T-helper 2 cell treated with Interferon-gamma antibody and Interleukin-4, amounts not matched to agents 5 μg/mL and 100 μg/mL, for 36 hours (primary cell): ENCODE data around the gene MRPL20.

ENCODE experiments used
- DNase-seq: peaks from one replicate; pipeline ENCODE4 v3.0.0; 2021; ENCODE audit warnings: low spot score
- H3K27ac Mint-ChIP-seq: one replicate; pipeline ENCODE4 v1.8.0; 2021; ENCODE audit warnings: mild to moderate bottlenecking, mixed read lengths
- H3K27me3 Mint-ChIP-seq: one replicate; pipeline ENCODE4 v1.8.0; 2021; ENCODE audit warnings: low read depth, mixed read lengths
- H3K36me3 Mint-ChIP-seq: one replicate; pipeline ENCODE4 v1.8.0; 2021; ENCODE audit warnings: low read depth, mixed read lengths
- H3K4me1 Mint-ChIP-seq: one replicate; pipeline ENCODE4 v1.8.0; 2021; ENCODE audit warnings: low read depth, mixed read lengths
- H3K4me3 Mint-ChIP-seq: one replicate; pipeline ENCODE4 v1.8.0; 2022; ENCODE audit warnings: mild to moderate bottlenecking, moderate library complexity, mixed read lengths
- H3K9me3 Mint-ChIP-seq: one replicate; pipeline ENCODE4 v1.8.0; 2021; ENCODE audit warnings: mixed read lengths

Gene MRPL20

DNA sequence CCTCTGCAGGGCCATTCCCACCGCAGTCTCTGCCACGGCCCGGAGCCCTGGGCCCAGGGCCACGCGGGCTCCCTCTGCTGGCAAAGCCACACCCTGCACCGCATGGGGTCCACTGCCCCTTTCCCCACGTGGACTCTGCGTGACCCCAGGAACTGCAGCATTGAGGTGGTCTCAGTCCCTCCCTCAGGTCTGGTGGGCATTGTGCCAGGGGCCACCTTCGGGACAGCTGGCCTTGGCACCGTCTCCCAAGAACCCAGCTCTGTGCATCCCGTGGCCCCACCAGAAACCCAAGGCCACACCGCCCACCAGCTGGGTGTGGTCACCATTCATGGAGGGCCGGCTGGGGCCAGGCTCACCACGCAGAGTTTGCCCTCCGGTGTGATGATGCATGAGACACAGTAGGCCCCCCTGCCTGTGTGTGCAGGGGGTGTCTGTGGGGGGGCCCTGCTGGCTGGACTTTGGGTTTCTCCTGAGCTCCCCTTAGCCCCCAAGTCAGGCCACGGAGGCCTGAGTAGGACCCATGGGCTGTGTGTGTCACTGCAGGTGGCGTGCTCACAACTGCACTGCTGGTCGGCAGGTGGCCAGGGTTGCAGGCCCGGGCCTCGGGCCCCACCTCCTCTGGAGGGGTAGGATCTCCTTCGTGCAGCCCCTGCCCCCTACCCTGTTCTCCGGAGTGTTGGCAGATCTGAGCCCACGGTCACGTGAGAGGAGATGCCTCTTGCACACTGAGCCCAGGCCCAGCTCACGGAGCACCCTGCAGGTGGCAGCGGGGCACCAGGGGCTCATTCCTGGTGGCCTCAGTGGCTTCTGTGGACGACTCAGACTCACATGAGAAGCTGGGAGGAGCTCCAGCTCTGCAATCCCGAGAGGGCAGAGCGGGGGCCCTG lies 34.2 kb upstream of the MRPL20 start:
- Mint-ChIP-seq H3K36me3 (no peaks in the 10 kb centered on the region), H3K9me3 (no peaks in the 10 kb centered on the region), H3K27ac (no peak overlapping the region), H3K27me3 (peaks cover 3% of the 10 kb centered on the region), H3K4me1 (peaks cover 3% of the 10 kb centered on the region), H3K4me3 (no peak overlapping the region)
- peak; percentile 37 for DNase-seq

DNA sequence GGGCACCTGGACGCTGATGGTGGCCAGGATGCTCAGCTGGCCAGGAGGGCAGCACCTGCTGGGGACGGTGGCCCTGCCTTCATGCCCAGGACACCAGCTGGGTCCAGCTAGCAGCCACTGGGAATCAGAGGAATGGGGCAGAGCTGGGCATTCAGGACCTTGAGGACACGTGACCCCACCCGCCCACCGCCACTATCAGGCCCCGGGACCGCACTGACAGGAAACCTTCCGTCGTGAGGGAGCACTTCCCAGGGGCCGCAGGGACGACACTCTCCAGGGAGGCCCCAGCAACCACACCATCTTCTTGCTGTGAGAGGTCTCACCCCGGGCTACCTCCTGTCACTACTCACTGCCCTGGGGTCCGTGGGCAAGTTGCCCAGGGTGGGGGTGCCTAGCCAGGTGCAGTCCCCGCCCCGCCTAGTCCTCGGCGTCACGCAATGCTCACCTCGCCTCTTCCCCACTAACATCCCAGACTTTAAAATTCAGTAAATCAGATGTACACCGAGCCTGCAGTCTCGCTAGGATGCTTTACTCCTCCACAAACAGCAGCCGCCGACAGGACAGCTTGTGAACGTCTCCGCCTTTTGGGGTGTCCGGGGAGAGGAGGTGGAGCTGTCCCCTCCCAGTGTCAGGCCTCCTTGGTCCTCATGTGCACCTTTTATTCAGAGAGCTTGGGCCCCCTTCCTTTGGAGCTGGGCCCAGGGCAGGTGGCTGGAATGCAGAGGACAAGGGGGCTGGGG lies 33.3 kb upstream of the MRPL20 start:
- no peak overlapping the region for H3K4me3 Mint-ChIP-seq
- H3K27ac Mint-ChIP-seq, result no peak overlapping the region
- peaks cover 3% of the 10 kb centered on the region for H3K4me1 Mint-ChIP-seq
- H3K9me3 Mint-ChIP-seq, result no peaks in the 10 kb centered on the region
- DNase-seq, result no peak
- H3K27me3 Mint-ChIP-seq, result peaks cover 4% of the 10 kb centered on the region
- H3K36me3 Mint-ChIP-seq, result no peaks in the 10 kb centered on the region

DNA sequence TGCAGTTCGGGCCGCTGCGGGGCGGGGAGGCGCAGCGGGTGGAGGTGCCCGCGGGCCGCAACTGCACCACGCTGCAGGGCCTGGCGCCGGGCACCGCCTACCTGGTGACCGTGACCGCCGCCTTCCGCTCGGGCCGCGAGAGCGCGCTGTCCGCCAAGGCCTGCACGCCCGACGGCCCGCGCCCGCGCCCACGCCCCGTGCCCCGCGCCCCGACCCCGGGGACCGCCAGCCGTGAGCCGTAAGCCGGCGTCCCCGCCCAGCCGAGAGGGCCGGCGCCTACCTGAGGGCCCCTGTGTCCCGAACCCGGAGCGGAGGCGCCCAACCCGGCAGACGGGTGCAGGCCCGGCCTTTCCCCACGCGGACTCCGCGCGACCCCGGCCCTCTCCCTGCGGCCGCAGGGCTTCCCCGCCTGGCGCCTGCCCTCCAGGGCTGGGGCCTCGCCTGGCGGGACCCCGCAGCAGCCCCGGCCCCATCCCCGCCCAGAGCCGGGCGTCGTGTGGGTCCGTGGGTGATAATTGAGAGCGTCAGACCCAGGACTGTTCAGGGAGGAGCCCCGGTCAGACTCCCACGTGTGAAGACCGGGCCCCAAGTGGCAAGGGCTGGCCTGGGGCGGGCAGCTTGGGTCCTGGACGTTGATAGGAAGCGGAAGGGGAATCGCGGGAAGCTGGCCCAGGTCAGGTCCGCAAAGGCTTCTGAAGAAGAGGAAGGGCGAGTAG lies 32.6 kb upstream of the MRPL20 start:
- H3K27ac Mint-ChIP-seq, result no peak overlapping the region
- H3K36me3 Mint-ChIP-seq, result no peaks in the 10 kb centered on the region
- no peak overlapping the region for H3K4me3 Mint-ChIP-seq
- no peak for DNase-seq
- peaks cover 3% of the 10 kb centered on the region for H3K4me1 Mint-ChIP-seq
- peaks cover 8% of the 10 kb centered on the region for H3K27me3 Mint-ChIP-seq
- H3K9me3 Mint-ChIP-seq, result no peaks in the 10 kb centered on the region

DNA sequence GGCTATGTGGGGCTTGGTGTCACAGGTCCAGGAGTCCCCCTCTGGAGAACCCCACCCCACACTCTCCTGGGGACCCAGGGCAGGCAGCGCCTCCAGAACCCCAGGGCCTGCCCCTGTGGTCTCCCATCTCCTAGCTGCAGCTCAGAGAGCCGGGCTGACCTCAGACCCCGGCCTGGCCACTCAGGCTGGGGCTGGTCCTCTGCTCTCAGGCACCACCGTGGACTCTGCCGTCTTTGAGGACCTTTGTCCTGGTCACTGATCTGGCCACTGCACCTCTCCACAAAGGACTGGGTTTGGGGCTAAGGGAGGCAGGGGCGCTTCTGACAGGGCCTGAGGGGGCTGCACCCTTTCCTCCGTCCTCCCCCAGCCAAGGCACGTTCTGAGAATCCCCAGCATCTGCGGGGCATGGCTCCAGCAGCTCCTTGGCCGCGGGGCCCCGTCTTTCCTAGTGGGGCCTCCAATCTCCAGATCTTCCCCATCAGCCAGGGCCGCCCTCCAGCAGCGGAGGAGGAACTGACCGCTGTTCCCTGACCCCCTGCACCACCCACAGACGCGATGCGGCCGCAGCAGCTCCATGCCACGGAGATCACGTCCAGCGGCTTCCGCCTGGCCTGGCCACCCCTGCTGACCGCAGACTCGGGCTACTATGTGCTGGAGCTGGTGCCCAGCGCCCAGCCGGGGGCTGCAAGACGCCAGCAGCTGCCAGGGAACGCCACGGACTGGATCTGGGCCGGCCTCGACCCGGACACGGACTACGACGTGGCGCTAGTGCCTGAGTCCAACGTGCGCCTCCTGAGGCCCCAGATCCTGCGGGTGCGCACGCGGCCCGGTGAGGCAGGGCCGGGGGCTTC lies 31.7 kb upstream of the MRPL20 start:
- no peaks in the 10 kb centered on the region for H3K9me3 Mint-ChIP-seq
- DNase-seq, result no peak
- H3K36me3 Mint-ChIP-seq, result no peaks in the 10 kb centered on the region
- peaks cover 8% of the 10 kb centered on the region for H3K27me3 Mint-ChIP-seq
- H3K4me1 Mint-ChIP-seq, result peaks cover 3% of the 10 kb centered on the region
- no peak overlapping the region for H3K4me3 Mint-ChIP-seq
- no peak overlapping the region for H3K27ac Mint-ChIP-seq

DNA sequence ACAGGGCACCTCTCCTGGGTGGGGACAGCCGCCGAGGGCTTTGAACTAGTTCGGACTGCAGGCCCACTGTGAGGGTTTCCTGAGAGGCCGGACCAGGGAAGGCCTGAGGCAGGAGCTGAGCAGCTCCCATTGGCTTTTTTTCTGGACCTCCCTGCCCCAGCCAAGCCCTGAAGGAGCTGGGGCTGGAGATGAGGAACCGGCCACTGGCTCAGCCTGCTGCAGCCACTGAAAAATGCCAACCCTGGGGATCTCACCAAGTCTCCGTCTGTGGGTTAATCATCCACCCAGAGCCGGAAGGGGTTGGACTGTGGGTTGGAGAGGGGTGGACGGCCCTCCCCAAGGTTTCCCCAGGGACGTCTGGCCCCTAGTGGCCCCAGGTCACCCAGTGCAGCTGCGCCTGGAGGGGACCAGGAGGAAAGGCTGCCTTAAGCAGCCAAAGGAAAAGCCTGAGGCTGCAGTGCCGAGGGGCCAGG lies 30.8 kb upstream of the MRPL20 start:
- Mint-ChIP-seq H3K27ac (no peak overlapping the region), H3K4me1 (peaks cover 3% of the 10 kb centered on the region), H3K27me3 (peaks cover 8% of the 10 kb centered on the region), H3K9me3 (no peaks in the 10 kb centered on the region), H3K4me3 (no peak overlapping the region), H3K36me3 (no peaks in the 10 kb centered on the region)
- DNase-seq, result no peak

DNA sequence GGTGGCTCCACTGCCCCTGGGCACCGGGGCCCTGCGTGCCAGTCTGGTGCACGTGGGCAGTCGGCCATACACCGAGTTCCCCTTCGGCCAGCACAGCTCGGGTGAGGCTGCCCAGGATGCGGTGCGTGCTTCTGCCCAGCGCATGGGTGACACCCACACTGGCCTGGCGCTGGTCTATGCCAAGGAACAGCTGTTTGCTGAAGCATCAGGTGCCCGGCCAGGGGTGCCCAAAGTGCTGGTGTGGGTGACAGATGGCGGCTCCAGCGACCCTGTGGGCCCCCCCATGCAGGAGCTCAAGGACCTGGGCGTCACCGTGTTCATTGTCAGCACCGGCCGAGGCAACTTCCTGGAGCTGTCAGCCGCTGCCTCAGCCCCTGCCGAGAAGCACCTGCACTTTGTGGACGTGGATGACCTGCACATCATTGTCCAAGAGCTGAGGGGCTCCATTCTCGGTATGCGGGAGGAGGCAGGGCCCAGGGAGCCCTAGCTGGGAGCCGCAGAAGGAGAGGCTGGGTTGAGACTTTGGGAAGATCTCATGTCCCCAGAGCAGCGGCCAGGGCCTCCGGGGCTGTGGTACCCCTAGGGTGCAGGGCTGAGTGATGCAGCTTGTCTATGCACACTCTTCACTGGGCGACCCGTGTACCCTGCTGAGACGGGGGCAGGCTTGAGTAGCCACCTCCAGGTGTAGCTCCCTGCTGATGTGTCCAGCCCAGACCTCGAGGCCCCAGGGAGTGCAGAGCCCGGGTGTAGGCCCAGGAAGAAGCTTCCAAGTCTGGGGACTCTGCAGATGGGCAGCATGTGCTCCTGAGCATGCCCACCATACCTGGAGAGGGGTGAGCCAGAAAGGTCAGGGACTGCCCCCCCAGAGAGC lies 30.2 kb upstream of the MRPL20 start:
- no peak overlapping the region for H3K4me3 Mint-ChIP-seq
- no peak for DNase-seq
- H3K27me3 Mint-ChIP-seq, result peaks cover 8% of the 10 kb centered on the region
- H3K27ac Mint-ChIP-seq, result no peak overlapping the region
- no peaks in the 10 kb centered on the region for H3K9me3 Mint-ChIP-seq
- H3K4me1 Mint-ChIP-seq, result peaks cover 3% of the 10 kb centered on the region
- H3K36me3 Mint-ChIP-seq, result no peaks in the 10 kb centered on the region

DNA sequence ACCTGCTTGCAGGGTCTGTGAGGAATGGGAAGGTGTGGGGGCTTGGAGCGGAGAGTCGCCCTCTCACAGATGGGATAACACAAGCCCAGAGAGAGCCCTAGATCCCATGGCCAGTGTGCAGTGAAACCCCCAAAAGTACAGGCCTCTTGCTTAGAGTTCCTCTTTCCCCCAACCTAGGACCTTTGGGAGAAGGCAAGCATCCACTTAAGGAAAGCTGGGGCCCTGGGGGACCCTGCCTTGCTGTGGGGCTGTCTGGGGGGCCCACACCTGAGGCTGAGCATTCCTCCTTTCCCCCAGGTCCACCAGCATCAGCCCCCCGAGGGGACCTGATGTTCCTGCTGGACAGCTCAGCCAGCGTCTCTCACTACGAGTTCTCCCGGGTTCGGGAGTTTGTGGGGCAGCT lies 29.5 kb upstream of the MRPL20 start:
- Mint-ChIP-seq H3K27ac (no peak overlapping the region), H3K27me3 (peaks cover 8% of the 10 kb centered on the region), H3K36me3 (no peaks in the 10 kb centered on the region), H3K4me3 (no peak overlapping the region), H3K4me1 (peaks cover 3% of the 10 kb centered on the region), H3K9me3 (no peaks in the 10 kb centered on the region)
- no peak for DNase-seq

DNA sequence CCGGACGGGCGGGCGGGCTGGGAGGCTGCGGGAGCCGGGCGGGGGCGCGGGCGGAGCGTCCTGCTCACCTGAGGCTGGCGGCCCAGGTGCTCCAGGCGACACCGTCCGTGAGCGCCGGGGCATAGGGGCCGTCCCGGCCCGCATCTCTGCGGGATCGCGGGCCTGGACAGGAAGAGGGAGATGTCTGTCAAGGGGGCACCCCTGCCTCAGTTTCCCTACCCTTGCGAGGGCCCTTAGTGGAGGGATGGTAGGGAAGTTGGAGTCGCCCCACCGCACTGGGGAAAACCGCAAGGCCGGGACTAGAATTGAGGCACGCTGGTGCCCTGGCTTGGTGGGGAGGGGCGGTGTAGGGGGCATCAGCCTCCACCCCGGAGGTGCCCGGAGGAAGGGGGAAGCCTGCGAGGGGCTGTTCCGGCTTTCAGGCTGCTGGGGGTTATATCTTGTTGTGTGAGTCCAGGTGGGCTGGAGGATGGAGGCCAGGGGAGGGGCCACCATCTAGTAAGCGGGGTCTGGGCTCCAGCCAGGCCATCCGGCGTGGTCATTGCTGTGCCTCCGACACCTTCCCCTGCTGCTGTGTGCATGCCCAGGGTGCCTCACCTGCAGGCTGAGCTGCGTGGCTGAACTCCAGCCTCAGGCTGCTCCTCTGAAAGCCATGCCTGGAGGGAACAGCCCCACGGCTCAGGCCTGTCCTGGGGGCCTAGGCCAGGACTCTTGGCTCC lies 29.0 kb upstream of the MRPL20 start:
- no peak overlapping the region for H3K27ac Mint-ChIP-seq
- no peaks in the 10 kb centered on the region for H3K36me3 Mint-ChIP-seq
- H3K4me3 Mint-ChIP-seq, result peak overlapping the region; percentile 59
- H3K9me3 Mint-ChIP-seq, result no peaks in the 10 kb centered on the region
- no peak for DNase-seq
- H3K4me1 Mint-ChIP-seq, result peaks cover 3% of the 10 kb centered on the region
- H3K27me3 Mint-ChIP-seq, result peaks cover 8% of the 10 kb centered on the region

DNA sequence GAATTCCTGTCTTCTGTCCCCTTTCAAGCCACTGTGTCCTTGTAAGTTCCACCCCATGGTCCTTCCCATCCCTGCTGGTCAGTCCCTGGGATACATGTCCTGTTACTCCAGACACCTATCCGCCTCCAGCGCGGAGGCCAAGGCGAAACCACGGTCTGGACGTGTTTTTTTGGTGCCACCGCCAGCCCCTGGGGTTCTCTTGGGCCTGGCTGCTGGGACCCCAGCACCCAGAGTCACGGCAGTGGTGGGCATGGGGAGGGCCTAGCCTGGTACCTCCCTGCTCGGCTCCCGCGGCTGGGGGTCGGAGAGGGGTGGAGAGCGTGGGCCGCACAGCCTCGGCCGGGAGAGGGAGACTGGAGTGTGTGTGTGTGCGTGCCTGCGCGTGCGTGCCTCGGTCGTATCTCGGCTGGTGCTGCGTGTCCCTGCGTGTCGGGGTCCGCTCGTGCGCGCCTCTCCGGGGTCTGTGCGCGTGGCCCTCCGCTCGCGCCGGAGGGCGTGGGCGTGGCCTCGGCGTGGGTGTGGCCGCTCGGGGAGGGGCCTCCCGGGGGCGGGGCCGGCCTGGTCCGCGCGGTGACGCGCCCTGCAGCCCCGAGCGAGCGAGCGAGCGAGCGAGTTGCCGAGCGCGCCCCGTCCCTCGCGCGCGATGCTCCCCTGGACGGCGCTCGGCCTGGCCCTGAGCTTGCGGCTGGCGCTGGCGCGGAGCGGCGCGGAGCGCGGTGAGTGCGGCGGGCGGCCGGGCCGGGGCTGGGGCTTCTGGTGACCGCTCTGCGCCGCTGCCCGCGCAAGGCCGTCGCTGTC lies 28.2 kb upstream of the MRPL20 start, which contains the start of gene VWA1:
VWA1 (plus strand) TSS at position 585 of the 798 bp plus-strand sequence; CDS start at position 644, 59 bp downstream.
- Mint-ChIP-seq H3K9me3 (no peaks in the 10 kb centered on the region), H3K4me1 (no peaks in the 10 kb centered on the region), H3K4me3 (peak within 1 kb of the TSS; percentile 59), H3K27ac (peak within 1 kb of the TSS; percentile 45), H3K27me3 (peaks cover 8% of the 10 kb centered on the region), H3K36me3 (no peaks in the 10 kb centered on the region)
- DNase-seq, result peak; percentile 72

DNA sequence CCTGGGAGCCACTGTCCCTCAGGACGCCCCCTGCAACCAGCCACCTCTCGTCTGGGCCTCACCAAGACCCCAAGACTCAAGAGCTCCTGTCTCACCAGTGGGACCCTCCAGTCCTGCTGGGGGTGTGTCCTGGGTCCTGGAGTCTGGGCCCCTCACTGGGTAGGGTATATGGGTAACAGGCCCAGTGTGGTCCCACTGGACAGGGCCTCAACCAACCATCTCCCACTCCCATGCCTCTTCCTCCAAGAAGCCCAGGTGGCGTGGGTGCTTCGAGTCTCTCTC lies 27.7 kb upstream of the MRPL20 start:
- Mint-ChIP-seq H3K9me3 (no peaks in the 10 kb centered on the region), H3K4me1 (no peaks in the 10 kb centered on the region), H3K36me3 (no peaks in the 10 kb centered on the region), H3K4me3 (peak overlapping the region; percentile 52), H3K27ac (no peak overlapping the region), H3K27me3 (peaks cover 12% of the 10 kb centered on the region)
- no peak for DNase-seq

DNA sequence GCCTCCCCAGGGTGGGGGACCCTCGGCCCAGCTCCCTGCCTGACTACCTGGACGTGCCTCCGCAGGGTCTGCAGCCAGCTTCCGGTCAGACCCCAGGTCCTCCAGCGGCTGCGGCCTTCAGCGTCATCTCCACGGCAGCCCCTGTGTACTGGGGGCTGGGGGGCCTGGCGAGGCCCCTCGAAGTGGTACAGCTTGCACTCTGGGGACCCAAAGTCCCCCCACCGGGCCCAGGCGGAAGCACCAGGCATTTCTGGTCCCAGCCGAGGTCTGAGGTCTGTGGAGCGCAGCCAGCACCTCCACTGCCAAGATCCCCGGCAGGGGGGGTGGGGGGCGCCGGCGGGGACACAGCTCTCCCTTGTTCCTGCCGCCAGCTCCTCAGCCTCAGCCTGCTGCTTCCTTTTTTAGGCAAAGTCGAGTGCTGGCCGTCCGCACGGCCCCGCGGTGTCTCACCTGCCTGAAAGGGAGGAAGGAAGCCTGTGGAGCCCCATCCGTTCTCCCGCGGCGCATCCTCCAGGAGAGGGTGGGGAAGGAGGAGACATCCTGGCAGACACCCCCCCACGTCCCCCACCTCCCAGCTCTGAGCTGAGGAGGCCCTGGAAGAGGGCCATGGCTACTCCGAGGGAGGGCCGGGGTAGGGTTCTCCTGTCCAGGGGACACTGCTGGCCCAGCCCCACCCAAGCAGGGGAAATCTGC lies 27.2 kb upstream of the MRPL20 start:
- Mint-ChIP-seq H3K27ac (no peak overlapping the region), H3K36me3 (no peaks in the 10 kb centered on the region), H3K9me3 (no peaks in the 10 kb centered on the region), H3K4me3 (no peak overlapping the region), H3K4me1 (no peaks in the 10 kb centered on the region), H3K27me3 (peaks cover 14% of the 10 kb centered on the region)
- no peak for DNase-seq
